SK-N-SH (cell line): ENCODE measurements around the gene TNFRSF1A.
"Not testable (repeated sequence)": the region's sequence is repeated elsewhere in the genome, so short reads cannot be mapped to it uniquely, and the experiment has no call there.

Source experiments
- ELF1 ChIP-seq: IDR thresholded peaks from 2 replicates; pipeline ENCODE4 v1.4.0; 2012
- EP300 ChIP-seq, 2 experiments: IDR thresholded peaks; 2 replicates each; pipeline versions ENCODE4 v1.4.0 to v1.6.1; 2012; ENCODE audit warnings: borderline replicate concordance in 1 of 2, low read depth in 1 of 2, low read length in 1 of 2
- EZH2phosphoT487 ChIP-seq: fragments of 200-600 bp; sonication (generic); IDR thresholded peaks from 2 replicates; pipeline ENCODE4 v1.6.1; 2017; ENCODE audit warnings: low read depth, mixed run types, mild to moderate bottlenecking, antibody characterized with exemption, moderate library complexity, borderline replicate concordance
- GABPA ChIP-seq: IDR thresholded peaks from 2 replicates; pipeline ENCODE4 v1.4.0; 2012; ENCODE audit warnings: low read depth, mild to moderate bottlenecking
- MEF2A ChIP-seq: IDR thresholded peaks from 2 replicates; pipeline ENCODE4 v1.4.0; 2012; ENCODE audit warnings: low read depth, borderline replicate concordance
- MXI1 ChIP-seq: IDR thresholded peaks from 2 replicates; pipeline ENCODE4 v1.6.1; 2012; ENCODE audit warnings: mild to moderate bottlenecking, low read depth, low read length, improper control_type of control experiment
- NRF1 ChIP-seq: IDR thresholded peaks from 2 replicates; pipeline ENCODE4 v1.6.1; 2012; ENCODE audit warnings: low read depth, mild to moderate bottlenecking, low read length
- POLR2AphosphoS5 ChIP-seq: IDR thresholded peaks from 2 replicates; pipeline ENCODE4 v1.6.1; 2012; ENCODE audit warnings: low read depth, low read length
- RCOR1 ChIP-seq: fragments of 150-350 bp; IDR thresholded peaks from 2 replicates; pipeline ENCODE4 v1.6.1; 2017; ENCODE audit warnings: antibody characterized with exemption, low read length
- RFX5 ChIP-seq: IDR thresholded peaks from 2 replicates; pipeline ENCODE4 v1.6.1; 2012; ENCODE audit warnings: mild to moderate bottlenecking, improper control_type of control experiment, low read length
- USF2 ChIP-seq: fragments of 150-350 bp; IDR thresholded peaks from 2 replicates; pipeline ENCODE4 v1.6.1; 2017; ENCODE audit warnings: antibody characterized with exemption, low read length, low read depth, borderline replicate concordance
- ZBTB33 ChIP-seq: IDR thresholded peaks from 2 replicates; pipeline ENCODE4 v1.4.0; 2012; ENCODE audit warnings: low read depth, borderline replicate concordance
- TF ChIP-seq, protein P1 (sequence below): fragments of 200-600 bp; sonication (generic); IDR thresholded peaks from 2 replicates; pipeline ENCODE4 v1.6.1; 2017; ENCODE audit warnings: antibody characterized with exemption, mild to moderate bottlenecking, moderate library complexity
- TF ChIP-seq, protein P2 (sequence below): IDR thresholded peaks from 2 replicates; pipeline ENCODE4 v1.4.0; 2012; ENCODE audit warnings: low read depth

DNA sequence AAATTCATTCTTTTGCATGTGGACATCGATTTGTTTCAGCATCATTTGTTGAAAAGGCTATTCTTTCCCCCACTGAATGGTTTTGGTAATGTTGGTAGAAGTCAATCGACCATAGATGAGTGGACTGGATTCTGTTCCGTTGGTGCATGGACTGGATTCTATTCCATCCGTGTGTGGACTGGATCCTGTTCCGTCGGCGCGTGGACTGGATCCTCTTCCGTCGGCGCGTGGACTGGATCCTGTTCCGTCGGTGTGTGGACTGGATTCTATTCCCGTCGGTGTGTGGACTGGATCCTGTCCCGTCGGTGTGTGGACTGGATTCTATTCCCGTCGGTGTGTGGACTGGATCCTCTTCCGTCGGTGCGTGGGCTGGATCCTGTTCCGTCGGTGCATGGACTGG lies 52.0 kb downstream of the TNFRSF1A start:
- TF ChIP-seq, protein P1, sequence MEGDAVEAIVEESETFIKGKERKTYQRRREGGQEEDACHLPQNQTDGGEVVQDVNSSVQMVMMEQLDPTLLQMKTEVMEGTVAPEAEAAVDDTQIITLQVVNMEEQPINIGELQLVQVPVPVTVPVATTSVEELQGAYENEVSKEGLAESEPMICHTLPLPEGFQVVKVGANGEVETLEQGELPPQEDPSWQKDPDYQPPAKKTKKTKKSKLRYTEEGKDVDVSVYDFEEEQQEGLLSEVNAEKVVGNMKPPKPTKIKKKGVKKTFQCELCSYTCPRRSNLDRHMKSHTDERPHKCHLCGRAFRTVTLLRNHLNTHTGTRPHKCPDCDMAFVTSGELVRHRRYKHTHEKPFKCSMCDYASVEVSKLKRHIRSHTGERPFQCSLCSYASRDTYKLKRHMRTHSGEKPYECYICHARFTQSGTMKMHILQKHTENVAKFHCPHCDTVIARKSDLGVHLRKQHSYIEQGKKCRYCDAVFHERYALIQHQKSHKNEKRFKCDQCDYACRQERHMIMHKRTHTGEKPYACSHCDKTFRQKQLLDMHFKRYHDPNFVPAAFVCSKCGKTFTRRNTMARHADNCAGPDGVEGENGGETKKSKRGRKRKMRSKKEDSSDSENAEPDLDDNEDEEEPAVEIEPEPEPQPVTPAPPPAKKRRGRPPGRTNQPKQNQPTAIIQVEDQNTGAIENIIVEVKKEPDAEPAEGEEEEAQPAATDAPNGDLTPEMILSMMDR, result not testable (repeated sequence)
- not testable (repeated sequence) for TF ChIP-seq EP300 (IDR thresholded peaks at IDR 0.05; ENCODE audit: borderline replicate concordance in 1 of 2, low read depth in 1 of 2, low read length in 1 of 2); MEF2A; NRF1; GABPA; POLR2AphosphoS5; EZH2phosphoT487; RFX5; USF2; ZBTB33; RCOR1; MXI1; ELF1
- TF ChIP-seq, protein P2, sequence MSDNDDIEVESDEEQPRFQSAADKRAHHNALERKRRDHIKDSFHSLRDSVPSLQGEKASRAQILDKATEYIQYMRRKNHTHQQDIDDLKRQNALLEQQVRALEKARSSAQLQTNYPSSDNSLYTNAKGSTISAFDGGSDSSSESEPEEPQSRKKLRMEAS, result not testable (repeated sequence)
